ENCODE results near the gene DDX24. TPM values are rescaled to one million over a fixed set of nuclear protein-coding genes. Genes with fewer than 3 reads are reported as not detected.

DDX24 gene
- total RNA-seq, 2 donors from 2014 or later, result 48.0 to 95.6 TPM

DNA sequence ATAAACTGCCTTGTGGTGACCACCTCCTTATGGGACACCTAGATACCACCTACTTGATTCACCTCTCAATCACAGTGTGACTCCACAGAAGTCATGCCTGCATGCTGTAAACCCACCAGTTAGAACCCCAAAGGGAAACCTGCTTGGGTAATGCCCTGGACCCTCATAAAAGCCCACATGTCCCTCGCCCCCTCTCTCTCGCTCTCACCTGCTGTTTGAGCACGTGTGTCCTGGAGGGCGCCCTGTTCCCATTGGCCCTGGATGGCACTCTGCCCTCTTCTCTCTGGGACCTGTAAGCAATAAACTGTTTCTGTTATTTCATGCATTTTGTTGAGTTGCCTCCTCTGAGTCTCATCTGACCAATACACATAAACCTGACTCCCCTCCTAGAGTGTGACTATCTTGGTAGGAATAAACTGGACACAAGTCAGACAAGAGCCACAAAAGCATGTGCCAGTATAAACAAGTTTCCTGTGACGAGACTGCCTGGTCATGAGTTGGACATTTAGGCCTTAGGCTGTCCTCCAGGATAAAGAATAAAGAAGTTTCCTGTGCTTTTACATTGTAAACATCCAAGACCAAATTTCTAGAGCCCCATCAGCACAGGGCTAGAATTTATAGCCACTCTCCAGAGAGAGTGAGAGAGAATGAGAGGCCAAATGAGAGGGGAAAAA is 39.8 kb upstream of the DDX24 start:
- Histone ChIP-seq H3K27ac (no peak overlapping the region), H3K4me1 (no peaks in the 10 kb centered on the region), H3K27me3 (no peaks in the 10 kb centered on the region), H3K36me3 (replicated peaks in 1 of 2; ENCODE audit: insufficient read depth in 1 of 2, low read depth in 2 of 2) (no peaks in the 10 kb centered on the region), H3K9me3 (peaks cover 0 to 5% (median 0%) of the 10 kb centered on the region in 3 donors), H3K4me3 (no peak overlapping the region)
- DNase-seq (no peak), ATAC-seq (no peak)
- 75 to 80% methylated on average over 5 of the region's 5 CpGs for WGBS, 2 donors
- intact Hi-C loops (cut with DNase I), result no loop called here
- no peak for TF ChIP-seq POLR2A (IDR thresholded peaks at IDR 0.05)
- TF ChIP-seq, protein P1, sequence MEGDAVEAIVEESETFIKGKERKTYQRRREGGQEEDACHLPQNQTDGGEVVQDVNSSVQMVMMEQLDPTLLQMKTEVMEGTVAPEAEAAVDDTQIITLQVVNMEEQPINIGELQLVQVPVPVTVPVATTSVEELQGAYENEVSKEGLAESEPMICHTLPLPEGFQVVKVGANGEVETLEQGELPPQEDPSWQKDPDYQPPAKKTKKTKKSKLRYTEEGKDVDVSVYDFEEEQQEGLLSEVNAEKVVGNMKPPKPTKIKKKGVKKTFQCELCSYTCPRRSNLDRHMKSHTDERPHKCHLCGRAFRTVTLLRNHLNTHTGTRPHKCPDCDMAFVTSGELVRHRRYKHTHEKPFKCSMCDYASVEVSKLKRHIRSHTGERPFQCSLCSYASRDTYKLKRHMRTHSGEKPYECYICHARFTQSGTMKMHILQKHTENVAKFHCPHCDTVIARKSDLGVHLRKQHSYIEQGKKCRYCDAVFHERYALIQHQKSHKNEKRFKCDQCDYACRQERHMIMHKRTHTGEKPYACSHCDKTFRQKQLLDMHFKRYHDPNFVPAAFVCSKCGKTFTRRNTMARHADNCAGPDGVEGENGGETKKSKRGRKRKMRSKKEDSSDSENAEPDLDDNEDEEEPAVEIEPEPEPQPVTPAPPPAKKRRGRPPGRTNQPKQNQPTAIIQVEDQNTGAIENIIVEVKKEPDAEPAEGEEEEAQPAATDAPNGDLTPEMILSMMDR (IDR thresholded peaks at IDR 0.05), result no peak

DNA sequence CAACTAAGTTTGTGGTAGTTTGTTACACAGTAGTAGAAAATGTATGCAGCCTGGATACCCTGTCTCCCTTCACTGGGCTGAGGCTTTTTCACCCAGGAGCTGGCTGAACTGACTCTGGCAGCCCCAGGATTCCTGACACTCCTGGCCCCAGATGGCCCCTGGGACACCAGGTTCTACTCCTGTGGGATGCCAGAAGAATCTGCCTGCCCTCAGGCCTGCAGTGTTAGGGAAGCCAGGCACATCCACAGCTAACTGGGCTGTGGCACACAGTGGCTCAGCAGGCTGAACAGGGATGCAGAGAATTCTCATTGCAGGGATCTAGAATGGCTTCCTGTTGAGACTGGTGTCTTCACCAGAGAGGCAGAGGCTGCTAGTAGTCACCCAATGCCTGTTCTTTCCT is 38.1 kb upstream of the DDX24 start:
- peaks cover 9% of the 10 kb centered on the region for H3K4me1 ChIP-seq
- no peak for TF ChIP-seq POLR2A (IDR thresholded peaks at IDR 0.05)
- TF ChIP-seq, protein P1 (IDR thresholded peaks at IDR 0.05), result no peak
- ATAC-seq, result no peak
- no peak overlapping the region for H3K4me3 ChIP-seq
- H3K9me3 ChIP-seq, result peaks cover 0 to 5% (median 0%) of the 10 kb centered on the region in 3 donors
- no peak overlapping the region for H3K27ac ChIP-seq
- intact Hi-C loops (cut with DNase I), result no loop called here
- DNase-seq, result no peak
- no peaks in the 10 kb centered on the region for H3K36me3 ChIP-seq (replicated peaks in 1 of 2; ENCODE audit: insufficient read depth in 1 of 2, low read depth in 2 of 2)
- H3K27me3 ChIP-seq, result no peaks in the 10 kb centered on the region

DNA sequence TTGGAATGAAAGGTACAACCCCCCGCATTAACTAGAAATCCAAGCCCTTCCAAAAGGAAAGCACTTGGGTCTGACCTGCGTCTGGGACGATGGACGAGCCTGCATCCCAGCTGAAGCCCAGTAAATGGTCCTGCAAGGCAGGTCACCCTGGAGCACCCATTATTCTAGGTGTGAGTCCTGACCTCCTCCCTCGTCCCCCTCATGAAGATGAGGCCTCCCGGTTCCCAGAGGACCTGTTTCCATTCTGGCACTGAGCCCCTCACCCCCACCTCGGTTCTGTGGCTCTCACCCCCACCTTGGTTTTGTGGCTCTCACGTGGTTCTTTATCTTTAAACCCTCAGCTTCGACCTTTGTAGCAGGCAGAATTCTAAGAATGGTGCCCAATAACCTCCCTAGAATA is 36.9 kb upstream of the DDX24 start:
- ATAC-seq (no peak), DNase-seq (no peak)
- Histone ChIP-seq H3K4me1 (peaks cover 9% of the 10 kb centered on the region), H3K9me3 (peaks cover 0 to 5% (median 0%) of the 10 kb centered on the region in 3 donors), H3K27me3 (no peaks in the 10 kb centered on the region), H3K4me3 (no peak overlapping the region), H3K27ac (no peak overlapping the region), H3K36me3 (replicated peaks in 1 of 2; ENCODE audit: insufficient read depth in 1 of 2, low read depth in 2 of 2) (no peaks in the 10 kb centered on the region)
- 68 to 69% methylated on average over 9 of the region's 9 CpGs for WGBS, 2 donors
- TF ChIP-seq, protein P1 (IDR thresholded peaks at IDR 0.05), result no peak
- TF ChIP-seq POLR2A (IDR thresholded peaks at IDR 0.05), result no peak
- intact Hi-C loops (cut with DNase I), result no loop called here

DNA sequence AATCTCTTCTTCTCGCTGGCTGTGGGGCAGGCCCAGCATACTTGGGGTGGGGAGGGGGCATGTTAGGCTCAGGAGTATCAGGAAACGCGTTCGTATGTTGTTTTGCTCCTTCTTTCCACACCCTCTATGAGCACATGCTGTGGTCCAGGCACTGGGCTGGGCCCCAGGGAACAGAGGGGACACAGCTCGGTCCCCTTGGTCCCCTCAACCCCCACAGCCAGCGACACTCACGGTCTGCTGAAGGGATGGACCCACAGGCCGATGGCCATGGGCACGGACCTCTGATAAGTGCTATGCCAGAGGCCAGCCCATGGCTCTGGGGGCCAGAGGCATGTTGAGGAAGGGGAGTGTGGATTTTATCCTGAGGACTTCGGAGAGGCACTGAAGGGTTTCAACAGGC is 35.7 kb upstream of the DDX24 start:
- intact Hi-C loops (cut with DNase I), result no loop called here
- no peak overlapping the region for H3K27ac ChIP-seq
- H3K9me3 ChIP-seq, result peaks cover 0 to 5% (median 0%) of the 10 kb centered on the region in 3 donors
- no peaks in the 10 kb centered on the region for H3K27me3 ChIP-seq
- WGBS, 2 donors, result 75 to 86% methylated on average over 6 to 10 of the region's 10 CpGs
- TF ChIP-seq, protein P1 (IDR thresholded peaks at IDR 0.05), result no peak
- TF ChIP-seq POLR2A (IDR thresholded peaks at IDR 0.05), result no peak
- peaks cover 9% of the 10 kb centered on the region for H3K4me1 ChIP-seq
- ATAC-seq, result no peak
- no peak overlapping the region for H3K4me3 ChIP-seq
- DNase-seq, result no peak
- H3K36me3 ChIP-seq (replicated peaks in 1 of 2; ENCODE audit: insufficient read depth in 1 of 2, low read depth in 2 of 2), result no peaks in the 10 kb centered on the region

DNA sequence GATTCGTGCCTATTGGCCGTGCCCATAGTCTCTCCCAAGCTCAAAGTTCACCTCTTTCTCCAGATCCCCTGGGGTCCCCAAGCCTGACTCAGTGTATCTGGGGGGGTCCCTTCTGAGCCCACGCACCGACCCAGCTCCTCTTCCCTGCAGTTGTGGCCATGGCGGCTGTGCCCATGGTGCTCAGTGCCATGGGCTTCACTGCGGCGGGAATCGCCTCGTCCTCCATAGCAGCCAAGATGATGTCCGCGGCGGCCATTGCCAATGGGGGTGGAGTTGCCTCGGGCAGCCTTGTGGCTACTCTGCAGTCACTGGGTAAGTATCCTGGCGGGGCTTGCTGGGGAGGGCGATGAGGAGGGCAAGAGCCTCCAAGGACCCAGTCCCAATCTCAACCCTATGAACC is 34.6 kb upstream of the DDX24 start:
- H3K27me3 ChIP-seq, result no peaks in the 10 kb centered on the region
- no peak overlapping the region for H3K27ac ChIP-seq
- peaks cover 9% of the 10 kb centered on the region for H3K4me1 ChIP-seq
- no peak for ATAC-seq
- intact Hi-C loops (cut with DNase I), result no loop called here
- H3K4me3 ChIP-seq, result no peak overlapping the region
- H3K9me3 ChIP-seq, result peaks cover 0 to 5% (median 0%) of the 10 kb centered on the region in 3 donors
- WGBS, 2 donors, result 85 to 91% methylated on average over 12 to 15 of the region's 15 CpGs
- TF ChIP-seq, protein P1 (IDR thresholded peaks at IDR 0.05), result no peak
- TF ChIP-seq POLR2A (IDR thresholded peaks at IDR 0.05), result no peak
- no peak for DNase-seq
- no peaks in the 10 kb centered on the region for H3K36me3 ChIP-seq (replicated peaks in 1 of 2; ENCODE audit: insufficient read depth in 1 of 2, low read depth in 2 of 2)

All from body of pancreas (tissue), 4 donors.